Left lung (tissue), 10 donors: ENCODE results near the gene OR2AT4. TPM values are rescaled to one million over a fixed set of nuclear protein-coding genes. Genes with fewer than 3 reads are reported as not detected.
"Not testable (repeated sequence)": the region's sequence is repeated elsewhere in the genome, so short reads cannot be mapped to it uniquely, and the experiment has no call there.

ENCODE experiments used
- ATAC-seq: fragments of 200-7000 bp; cut with Tn5 transposase; one replicate; pipeline ENCODE4 v1.9.1; 2020; ENCODE audit warnings: moderate library complexity
- DNase-seq, 4 donors: peaks; one replicate each; pipeline ENCODE4 v3.0.0-alpha.2; 2013 to 2020
- H3K27ac ChIP-seq, 2 donors: fragments of 200-600 bp; sonication (generic) in 1 of 2; one replicate each; pipeline versions ENCODE4 v1.5.0 to v1.8.0; 2020 to 2021
- H3K27me3 ChIP-seq, 2 donors: fragments of 200-600 bp; sonication (generic) in 1 of 2; one replicate each; pipeline versions ENCODE4 v1.5.0 to v1.8.0; 2020 to 2021
- H3K36me3 ChIP-seq, 2 donors: fragments of 200-600 bp; sonication (generic) in 1 of 2; one replicate each; pipeline versions ENCODE4 v1.5.0 to v1.8.0; 2020 to 2021
- H3K4me1 ChIP-seq, 2 donors: fragments of 200-600 bp; one replicate each; pipeline ENCODE4 v1.8.0; 2021
- H3K4me3 ChIP-seq, 2 donors: fragments of 200-600 bp; sonication (generic) in 1 of 2; one replicate each; pipeline versions ENCODE4 v1.5.0 to v1.8.0; 2020 to 2021; ENCODE audit warnings: mild to moderate bottlenecking in 1 of 2
- H3K9me3 ChIP-seq, 2 donors: fragments of 200-600 bp; sonication (generic) in 1 of 2; one replicate each; pipeline versions ENCODE4 v1.5.0 to v1.8.0; 2020 to 2021
- CTCF ChIP-seq, 2 donors: fragments of 200-600 bp; sonication (generic) in 1 of 2; IDR thresholded peaks; one replicate each; pipeline versions ENCODE4 v1.5.0 to v1.8.0; 2021; ENCODE audit warnings: antibody characterized with exemption in 2 of 2
- intact Hi-C, 2 donors: fragments of 100-400 bp; cut with DNase I; formaldehyde crosslinking; loops; one replicate each; pipeline versions ENCODE4 v1.11.2 to v1.14.2; 2022
- polyA plus RNA-seq, 6 donors: library from polyadenylated mRNA; unstranded; fragments of 120-200 nt; gene quantifications; one replicate each; pipeline ENCODE4 v1.2.1, GENCODE V29; 2013; ENCODE audit not compliant: insufficient read length in 6 of 6
- total RNA-seq, 2 donors: library from RNA; stranded (reverse); fragmentation: NEBNext Ultra II Directional; extraction: Animal tissue kit (Norgen Biotek cat#: 25700); gene quantifications; one replicate each; pipeline ENCODE4 v1.2.1, GENCODE V29; 2021
- donor health status: DM: no; HTN: yes; CAD: no.
- donor health status: DM: no; HTN: no; CAD: no.

The OR2AT4 gene
- total and polyA plus RNA-seq, 8 donors: 0.04 to 0.11 (median 0.06) TPM; not detected in 2

GRCh38 chr11:75041821-75042220 is 54.9 kb downstream of the OR2AT4 start:
- H3K27ac ChIP-seq, DNase-seq, ATAC-seq, H3K9me3 ChIP-seq, H3K4me1 ChIP-seq, H3K27me3 ChIP-seq, H3K4me3 ChIP-seq, H3K36me3 ChIP-seq, intact Hi-C loops: not testable (repeated sequence)

- no peaks in the 10 kb centered on the region for H3K27me3 ChIP-seq
- H3K9me3 ChIP-seq: no peaks in the 10 kb centered on the region
- H3K4me3 ChIP-seq: no peak overlapping the region
- no peak for TF ChIP-seq CTCF (IDR thresholded peaks at IDR 0.05)
- no peak overlapping the region for H3K27ac ChIP-seq
- DNase-seq (no peak), ATAC-seq (no peak)
- intact Hi-C loops: no loop called here
- no peaks in the 10 kb centered on the region for H3K36me3 ChIP-seq
- no peaks in the 10 kb centered on the region for H3K4me1 ChIP-seq
Observed at GRCh38 chr11:75041263-75041662, 55.4 kb downstream of the OR2AT4 start.

- intact Hi-C loops: no loop called here
- Histone ChIP-seq H3K27me3 (no peaks in the 10 kb centered on the region), H3K27ac (no peak overlapping the region), H3K9me3 (no peaks in the 10 kb centered on the region), H3K4me1 (no peaks in the 10 kb centered on the region), H3K4me3 (no peak overlapping the region), H3K36me3 (no peaks in the 10 kb centered on the region)
- DNase-seq (no peak), ATAC-seq (no peak)
- no peak for TF ChIP-seq CTCF (IDR thresholded peaks at IDR 0.05)
Observed at GRCh38 chr11:75040167-75040770, 56.4 kb downstream of the OR2AT4 start.

GRCh38 chr11:75035911-75036565 is 60.6 kb downstream of the OR2AT4 start:
- ATAC-seq: no peak
- no peaks in the 10 kb centered on the region for H3K9me3 ChIP-seq
- no peak for TF ChIP-seq CTCF (IDR thresholded peaks at IDR 0.05)
- no peaks in the 10 kb centered on the region for H3K27me3 ChIP-seq
- H3K27ac ChIP-seq: no peak overlapping the region
- intact Hi-C loops: no loop called here
- DNase-seq: no peak
- no peaks in the 10 kb centered on the region for H3K36me3 ChIP-seq
- no peak overlapping the region for H3K4me3 ChIP-seq
- H3K4me1 ChIP-seq: no peaks in the 10 kb centered on the region

- intact Hi-C loops: no loop called here
- H3K27ac ChIP-seq: no peak overlapping the region
- no peaks in the 10 kb centered on the region for H3K27me3 ChIP-seq
- H3K4me3 ChIP-seq: no peak overlapping the region
- H3K36me3 ChIP-seq: no peaks in the 10 kb centered on the region
- ATAC-seq (no peak), DNase-seq (no peak)
- no peaks in the 10 kb centered on the region for H3K9me3 ChIP-seq
- H3K4me1 ChIP-seq: no peaks in the 10 kb centered on the region
- TF ChIP-seq CTCF (IDR thresholded peaks at IDR 0.05): no peak
Observed at GRCh38 chr11:75035256-75035655, 61.4 kb downstream of the OR2AT4 start.
